ENCODE results near the gene SEMA3F. TPM values are rescaled to one million over a fixed set of nuclear protein-coding genes. Genes with fewer than 3 reads are reported as not detected.
"Not testable (repeated sequence)": the region's sequence is repeated elsewhere in the genome, so short reads cannot be mapped to it uniquely, and the experiment has no call there.

SEMA3F gene
- total and polyA plus RNA-seq, 2 experiments from 2014 or later, result 13.9 to 15.5 TPM

GRCh38 chr3:50227390-50228183 is 72.5 kb downstream of the SEMA3F start:
- H3K4me1 ChIP-seq (ENCODE audit: insufficient read depth), result peaks cover 17% of the 10 kb centered on the region
- H2AFZ ChIP-seq, result peak overlapping the region; percentile 85
- no peaks in the 10 kb centered on the region for H4K20me1 ChIP-seq (ENCODE audit: insufficient read depth, poor library complexity, severe bottlenecking)
- peak overlapping the region; percentile 50 for H3K4me3 ChIP-seq
- H3K27ac ChIP-seq, result peak overlapping the region; percentile 86
- no peaks in the 10 kb centered on the region for H3K9me2 ChIP-seq (replicated peaks; ENCODE audit: insufficient read depth)
- no peaks in the 10 kb centered on the region for H3K9me3 ChIP-seq (ENCODE audit: low read depth)
- DNase-seq (ENCODE audit: low spot score), result peak; percentile 98
- no peaks in the 10 kb centered on the region for H3K79me2 ChIP-seq
- WGBS (ENCODE audit: low lambda C conversion rate, missing lambda C conversion rate), result 1% methylated on average over 38 of the region's 51 CpGs
- no peaks in the 10 kb centered on the region for H3K27me3 ChIP-seq
- peak overlapping the region; percentile 96 for H3K4me2 ChIP-seq
- H3K36me3 ChIP-seq (replicated peaks; ENCODE audit: insufficient read depth, low read depth), result no peaks in the 10 kb centered on the region
- no peak for TF ChIP-seq EZH2 (IDR thresholded peaks at IDR 0.05; ENCODE audit: borderline replicate concordance)
- no peak for TF ChIP-seq EZH2phosphoT487 (IDR thresholded peaks at IDR 0.05; ENCODE audit: low read depth, severe bottlenecking, unreplicated experiment)
- TF ChIP-seq CTCF (IDR thresholded peaks at IDR 0.05; ENCODE audit: poor library complexity), result peak; percentile 72

- H3K27ac ChIP-seq, result peak overlapping the region; percentile 86
Measured at GRCh38 chr3:50228184-50228763, 73.2 kb downstream of the SEMA3F start.

GRCh38 chr3:50229490-50229889 is 74.4 kb downstream of the SEMA3F start:
- H3K79me2 ChIP-seq, result no peaks in the 10 kb centered on the region
- TF ChIP-seq CTCF (IDR thresholded peaks at IDR 0.05; ENCODE audit: poor library complexity) (no peak), EZH2 (IDR thresholded peaks at IDR 0.05; ENCODE audit: borderline replicate concordance) (no peak), EZH2phosphoT487 (IDR thresholded peaks at IDR 0.05; ENCODE audit: low read depth, severe bottlenecking, unreplicated experiment) (no peak)
- no peak overlapping the region for H3K4me2 ChIP-seq
- H4K20me1 ChIP-seq (ENCODE audit: insufficient read depth, poor library complexity, severe bottlenecking), result no peaks in the 10 kb centered on the region
- H3K9me3 ChIP-seq (ENCODE audit: low read depth), result no peaks in the 10 kb centered on the region
- no peak for DNase-seq (ENCODE audit: low spot score)
- WGBS (ENCODE audit: low lambda C conversion rate, missing lambda C conversion rate), result 90% methylated on average over 3 of the region's 3 CpGs
- H3K4me1 ChIP-seq (ENCODE audit: insufficient read depth), result peaks cover 17% of the 10 kb centered on the region
- H3K36me3 ChIP-seq (replicated peaks; ENCODE audit: insufficient read depth, low read depth), result no peaks in the 10 kb centered on the region
- H3K9me2 ChIP-seq (replicated peaks; ENCODE audit: insufficient read depth), result no peaks in the 10 kb centered on the region
- no peaks in the 10 kb centered on the region for H3K27me3 ChIP-seq
- no peak overlapping the region for H3K4me3 ChIP-seq
- no peak overlapping the region for H2AFZ ChIP-seq
- H3K27ac ChIP-seq, result no peak overlapping the region

More at GRCh38 chr3:50228184-50228763, 73.2 kb downstream of the SEMA3F start:
- H3K4me1 ChIP-seq (ENCODE audit: insufficient read depth), result peaks cover 17% of the 10 kb centered on the region
- H2AFZ ChIP-seq, result peak overlapping the region; percentile 73
- not testable (repeated sequence) for H3K27me3 ChIP-seq; H3K36me3 ChIP-seq (replicated peaks; ENCODE audit: insufficient read depth, low read depth); H3K9me2 ChIP-seq (replicated peaks; ENCODE audit: insufficient read depth); H4K20me1 ChIP-seq (ENCODE audit: insufficient read depth, poor library complexity, severe bottlenecking); DNase-seq (ENCODE audit: low spot score); H3K9me3 ChIP-seq (ENCODE audit: low read depth); H3K79me2 ChIP-seq
- peak overlapping the region; percentile 50 for H3K4me3 ChIP-seq
- peak overlapping the region; percentile 96 for H3K4me2 ChIP-seq
- 38% methylated on average over 14 of the region's 15 CpGs for WGBS (ENCODE audit: low lambda C conversion rate, missing lambda C conversion rate)

GRCh38 chr3:50230104-50230793 is 75.1 kb downstream of the SEMA3F start:
- H3K27ac ChIP-seq, result no peak overlapping the region
- peaks cover 17% of the 10 kb centered on the region for H3K4me1 ChIP-seq (ENCODE audit: insufficient read depth)
- no peak overlapping the region for H2AFZ ChIP-seq
- no peaks in the 10 kb centered on the region for H3K36me3 ChIP-seq (replicated peaks; ENCODE audit: insufficient read depth, low read depth)
- no peak for DNase-seq (ENCODE audit: low spot score)
- H3K4me3 ChIP-seq, result no peak overlapping the region
- no peak overlapping the region for H3K4me2 ChIP-seq
- H3K79me2 ChIP-seq, result no peaks in the 10 kb centered on the region
- H3K27me3 ChIP-seq, result no peaks in the 10 kb centered on the region
- H4K20me1 ChIP-seq (ENCODE audit: insufficient read depth, poor library complexity, severe bottlenecking), result no peaks in the 10 kb centered on the region
- 86% methylated on average over 8 of the region's 8 CpGs for WGBS (ENCODE audit: low lambda C conversion rate, missing lambda C conversion rate)
- H3K9me2 ChIP-seq (replicated peaks; ENCODE audit: insufficient read depth), result no peaks in the 10 kb centered on the region
- no peak for TF ChIP-seq EZH2phosphoT487 (IDR thresholded peaks at IDR 0.05; ENCODE audit: low read depth, severe bottlenecking, unreplicated experiment)
- TF ChIP-seq EZH2 (IDR thresholded peaks at IDR 0.05; ENCODE audit: borderline replicate concordance), result no peak
- no peak for TF ChIP-seq CTCF (IDR thresholded peaks at IDR 0.05; ENCODE audit: poor library complexity)
- H3K9me3 ChIP-seq (ENCODE audit: low read depth), result no peaks in the 10 kb centered on the region
